ENCODE measurements around the gene VSTM1. TPM values are rescaled to one million over a fixed set of nuclear protein-coding genes. Genes with fewer than 3 reads are reported as not detected.
"Not testable (repeated sequence)": the region's sequence is repeated elsewhere in the genome, so short reads cannot be mapped to it uniquely, and the experiment has no call there.

The VSTM1 gene
- total RNA-seq, 2 donors from 2014 or later: 1.6 TPM; not detected in 1

GRCh38 chr19:54100561-54100960 lies 36.9 kb upstream of the VSTM1 start, which contains the start of gene OSCAR:
OSCAR (minus strand) TSS chr19:54100803; CDS start chr19:54100792, 11 bp downstream.
- H3K4me1 ChIP-seq (replicated peaks): peaks cover 3% of the 10 kb centered on the region
- no peak for TF ChIP-seq POLR2AphosphoS5 (IDR thresholded peaks at IDR 0.05)
- no peak within 1 kb of the TSS for H3K4me3 ChIP-seq
- no peak within 1 kb of the TSS for H3K27ac ChIP-seq
- H3K27me3 ChIP-seq (replicated peaks; ENCODE audit: insufficient read depth): no peaks in the 10 kb centered on the region
- no peaks in the 10 kb centered on the region for H3K9me3 ChIP-seq
- intact Hi-C loops (cut with DNase I): no loop called here
- 60% methylated on average over 5 of the region's 5 CpGs for WGBS
- H3K36me3 ChIP-seq: no peaks in the 10 kb centered on the region
- no peak for DNase-seq (ENCODE audit: low spot score)

- H3K36me3 ChIP-seq; intact Hi-C loops (cut with DNase I); H3K4me3 ChIP-seq; H3K4me1 ChIP-seq (replicated peaks); H3K9me3 ChIP-seq; DNase-seq (ENCODE audit: low spot score); H3K27me3 ChIP-seq (replicated peaks; ENCODE audit: insufficient read depth); H3K27ac ChIP-seq: not testable (repeated sequence)
- WGBS: 85% methylated on average over 9 of the region's 9 CpGs
These were observed 36.2 kb upstream of the VSTM1 start for GRCh38 chr19:54099903-54100255.

GRCh38 chr19:54099190-54099902 lies 35.6 kb upstream of the VSTM1 start:
- WGBS: 88% methylated on average over 12 of the region's 12 CpGs

GRCh38 chr19:54096617-54097106 lies 33.0 kb upstream of the VSTM1 start:
- TF ChIP-seq, protein P1, sequence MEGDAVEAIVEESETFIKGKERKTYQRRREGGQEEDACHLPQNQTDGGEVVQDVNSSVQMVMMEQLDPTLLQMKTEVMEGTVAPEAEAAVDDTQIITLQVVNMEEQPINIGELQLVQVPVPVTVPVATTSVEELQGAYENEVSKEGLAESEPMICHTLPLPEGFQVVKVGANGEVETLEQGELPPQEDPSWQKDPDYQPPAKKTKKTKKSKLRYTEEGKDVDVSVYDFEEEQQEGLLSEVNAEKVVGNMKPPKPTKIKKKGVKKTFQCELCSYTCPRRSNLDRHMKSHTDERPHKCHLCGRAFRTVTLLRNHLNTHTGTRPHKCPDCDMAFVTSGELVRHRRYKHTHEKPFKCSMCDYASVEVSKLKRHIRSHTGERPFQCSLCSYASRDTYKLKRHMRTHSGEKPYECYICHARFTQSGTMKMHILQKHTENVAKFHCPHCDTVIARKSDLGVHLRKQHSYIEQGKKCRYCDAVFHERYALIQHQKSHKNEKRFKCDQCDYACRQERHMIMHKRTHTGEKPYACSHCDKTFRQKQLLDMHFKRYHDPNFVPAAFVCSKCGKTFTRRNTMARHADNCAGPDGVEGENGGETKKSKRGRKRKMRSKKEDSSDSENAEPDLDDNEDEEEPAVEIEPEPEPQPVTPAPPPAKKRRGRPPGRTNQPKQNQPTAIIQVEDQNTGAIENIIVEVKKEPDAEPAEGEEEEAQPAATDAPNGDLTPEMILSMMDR (IDR thresholded peaks at IDR 0.05): no peak
- no peak for TF ChIP-seq POLR2AphosphoS5 (IDR thresholded peaks at IDR 0.05)
- no peak for TF ChIP-seq POLR2A (IDR thresholded peaks at IDR 0.05)
- WGBS: 9% methylated on average over 11 of the region's 14 CpGs
- no peaks in the 10 kb centered on the region for H3K9me3 ChIP-seq
- H3K4me3 ChIP-seq: peak overlapping the region in 1 of 2 donors; percentile 10
- H3K4me1 ChIP-seq (replicated peaks): no peaks in the 10 kb centered on the region
- H3K36me3 ChIP-seq: no peaks in the 10 kb centered on the region
- no peaks in the 10 kb centered on the region for H3K27me3 ChIP-seq (replicated peaks; ENCODE audit: insufficient read depth)
- peak overlapping the region; percentile 9 to 47 for H3K27ac ChIP-seq
- intact Hi-C loops (cut with DNase I): no loop called here
- no peak for DNase-seq (ENCODE audit: low spot score)

More at GRCh38 chr19:54099190-54099902, 35.6 kb upstream of the VSTM1 start:
- H3K9me3 ChIP-seq: no peaks in the 10 kb centered on the region
- no peak overlapping the region for H3K4me3 ChIP-seq
- intact Hi-C loops (cut with DNase I): no loop called here
- peaks cover 3% of the 10 kb centered on the region for H3K4me1 ChIP-seq (replicated peaks)
- H3K27ac ChIP-seq: no peak overlapping the region
- no peaks in the 10 kb centered on the region for H3K27me3 ChIP-seq (replicated peaks; ENCODE audit: insufficient read depth)
- H3K36me3 ChIP-seq: no peaks in the 10 kb centered on the region
- TF ChIP-seq POLR2AphosphoS5 (IDR thresholded peaks at IDR 0.05) (no peak), POLR2A (IDR thresholded peaks at IDR 0.05) (no peak)
- DNase-seq (ENCODE audit: low spot score): no peak

GRCh38 chr19:54095859-54096616 lies 32.3 kb upstream of the VSTM1 start:
- Histone ChIP-seq H3K27ac (peak overlapping the region in 1 of 2 donors; percentile 43), H3K4me3 (peak overlapping the region; percentile 17 to 37)
- H3K4me1 ChIP-seq (replicated peaks); H3K27me3 ChIP-seq (replicated peaks; ENCODE audit: insufficient read depth); intact Hi-C loops (cut with DNase I); H3K9me3 ChIP-seq; H3K36me3 ChIP-seq: not testable (repeated sequence)
- peak; percentile 39 for DNase-seq (ENCODE audit: low spot score)
- WGBS: 1% methylated on average over 44 of the region's 46 CpGs

DNA sequence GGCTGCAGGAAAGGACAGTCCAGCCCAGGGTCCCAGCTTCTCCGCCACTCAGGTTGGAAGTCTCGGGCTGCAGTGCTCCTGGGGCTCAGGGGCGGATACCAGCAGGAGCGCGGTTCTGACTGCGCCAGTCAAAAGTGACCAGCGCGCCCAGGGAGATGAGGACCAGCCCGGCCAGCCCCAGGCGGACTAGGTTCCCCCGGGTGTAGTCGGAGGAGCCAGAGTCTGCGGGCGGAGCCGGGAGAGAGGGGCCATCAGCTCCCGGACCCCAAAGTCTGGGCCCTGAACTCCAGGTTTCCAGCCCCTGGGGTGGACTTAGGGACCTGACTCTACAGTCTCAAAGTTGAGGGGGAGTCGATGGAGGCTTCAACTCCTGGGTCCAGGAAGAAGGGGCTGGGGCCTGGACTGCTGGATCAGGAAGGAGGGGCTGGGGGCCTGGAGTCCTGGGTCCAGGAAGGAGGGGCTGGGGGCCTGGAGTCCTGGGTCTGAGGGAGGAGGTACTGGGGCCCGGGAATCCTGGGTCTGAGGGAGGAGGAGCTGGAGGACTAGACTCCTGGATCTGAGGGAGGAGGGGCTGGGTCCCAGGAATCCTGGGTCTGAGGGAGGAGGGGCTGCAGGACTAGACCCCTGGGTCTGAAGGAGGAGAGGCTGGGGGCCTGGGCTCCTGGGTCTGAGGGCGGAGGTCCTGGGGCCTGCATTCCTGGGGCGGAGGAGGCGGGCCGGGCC lies 31.6 kb upstream of the VSTM1 start:
- H3K27ac ChIP-seq: peak overlapping the region in 1 of 2 donors; percentile 43
- WGBS: 77% methylated on average over 18 of the region's 22 CpGs
- peak overlapping the region; percentile 17 to 37 for H3K4me3 ChIP-seq
- H3K9me3 ChIP-seq: no peaks in the 10 kb centered on the region
- H3K27me3 ChIP-seq (replicated peaks; ENCODE audit: insufficient read depth): no peaks in the 10 kb centered on the region
- intact Hi-C loops (cut with DNase I): no loop called here
- TF ChIP-seq, protein P1 (IDR thresholded peaks at IDR 0.05): no peak
- no peak for TF ChIP-seq POLR2A (IDR thresholded peaks at IDR 0.05)
- no peak for TF ChIP-seq POLR2AphosphoS5 (IDR thresholded peaks at IDR 0.05)
- DNase-seq (ENCODE audit: low spot score): no peak
- no peaks in the 10 kb centered on the region for H3K36me3 ChIP-seq
- H3K4me1 ChIP-seq (replicated peaks): no peaks in the 10 kb centered on the region

All from prostate gland (tissue), 2 donors.